Body of pancreas (tissue), 4 donors: ENCODE measurements around the gene KRTAP10-8.

ENCODE experiments used
- POLR2A ChIP-seq, 3 donors: fragments of 450-650 bp; IDR thresholded peaks; one replicate each; pipeline ENCODE4 v1.6.1; 2016; ENCODE audit warnings: antibody characterized with exemption in 3 of 3, mild to moderate bottlenecking in 2 of 3
- TF ChIP-seq, protein P1 (sequence below), 7 experiments: fragments of 450-650 bp in 4 of 7; fragments of 200-600 bp in 3 of 7; sonication (generic) in 3 of 7; IDR thresholded peaks; one replicate each; pipeline ENCODE4 v1.5.1; 2016 to 2019; ENCODE audit warnings: antibody characterized with exemption in 7 of 7

- TF ChIP-seq, protein P1, sequence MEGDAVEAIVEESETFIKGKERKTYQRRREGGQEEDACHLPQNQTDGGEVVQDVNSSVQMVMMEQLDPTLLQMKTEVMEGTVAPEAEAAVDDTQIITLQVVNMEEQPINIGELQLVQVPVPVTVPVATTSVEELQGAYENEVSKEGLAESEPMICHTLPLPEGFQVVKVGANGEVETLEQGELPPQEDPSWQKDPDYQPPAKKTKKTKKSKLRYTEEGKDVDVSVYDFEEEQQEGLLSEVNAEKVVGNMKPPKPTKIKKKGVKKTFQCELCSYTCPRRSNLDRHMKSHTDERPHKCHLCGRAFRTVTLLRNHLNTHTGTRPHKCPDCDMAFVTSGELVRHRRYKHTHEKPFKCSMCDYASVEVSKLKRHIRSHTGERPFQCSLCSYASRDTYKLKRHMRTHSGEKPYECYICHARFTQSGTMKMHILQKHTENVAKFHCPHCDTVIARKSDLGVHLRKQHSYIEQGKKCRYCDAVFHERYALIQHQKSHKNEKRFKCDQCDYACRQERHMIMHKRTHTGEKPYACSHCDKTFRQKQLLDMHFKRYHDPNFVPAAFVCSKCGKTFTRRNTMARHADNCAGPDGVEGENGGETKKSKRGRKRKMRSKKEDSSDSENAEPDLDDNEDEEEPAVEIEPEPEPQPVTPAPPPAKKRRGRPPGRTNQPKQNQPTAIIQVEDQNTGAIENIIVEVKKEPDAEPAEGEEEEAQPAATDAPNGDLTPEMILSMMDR (IDR thresholded peaks at IDR 0.05): no peak
- TF ChIP-seq POLR2A (IDR thresholded peaks at IDR 0.05): no peak
Measured at GRCh38 chr21:44630440-44630839, 18.6 kb downstream of the KRTAP10-8 start.
